Stimulated activated CD8-positive, alpha-beta memory T cell treated with anti-CD3 and anti-CD28 coated beads, Interleukin-4, amount 100 ng/mL, for 48 hours (primary cell): ENCODE measurements around the gene MAP3K2.
"Not testable (repeated sequence)": the region's sequence is repeated elsewhere in the genome, so short reads cannot be mapped to it uniquely, and the experiment has no call there.

Experiments
- DNase-seq: peaks from one replicate; pipeline ENCODE4 v3.0.0-alpha.2; 2020

Gene MAP3K2

GRCh38 chr2:127420039-127420864 lies 32.5 kb upstream of the MAP3K2 start:
- DNase-seq: no peak

DNA sequence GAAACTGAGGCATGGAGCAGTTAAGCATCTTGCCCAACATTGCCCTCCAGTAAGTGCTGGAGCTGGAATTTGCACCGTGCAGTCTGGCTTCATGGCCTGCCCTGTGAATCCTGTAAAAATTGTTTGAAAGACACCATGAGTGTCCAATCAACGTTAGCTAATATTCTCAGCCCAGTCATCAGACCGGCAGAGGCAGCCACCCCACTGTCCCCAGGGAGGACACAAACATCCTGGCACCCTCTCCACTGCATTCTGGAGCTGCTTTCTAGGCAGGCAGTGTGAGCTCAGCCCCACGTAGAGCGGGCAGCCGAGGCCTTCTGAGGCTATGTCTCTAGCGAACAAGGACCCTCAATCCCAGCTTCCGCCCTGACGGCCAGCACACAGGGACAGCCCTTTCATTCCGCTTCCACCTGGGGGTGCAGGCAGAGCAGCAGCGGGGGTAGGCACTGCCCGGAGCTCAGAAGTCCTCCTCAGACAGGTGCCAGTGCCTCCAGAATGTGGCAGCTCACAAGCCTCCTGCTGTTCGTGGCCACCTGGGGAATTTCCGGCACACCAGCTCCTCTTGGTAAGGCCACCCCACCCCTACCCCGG lies 31.8 kb upstream of the MAP3K2 start:
- DNase-seq: no peak

- no peak for DNase-seq
These were observed 31.3 kb upstream of the MAP3K2 start for GRCh38 chr2:127419112-127419430.

DNA sequence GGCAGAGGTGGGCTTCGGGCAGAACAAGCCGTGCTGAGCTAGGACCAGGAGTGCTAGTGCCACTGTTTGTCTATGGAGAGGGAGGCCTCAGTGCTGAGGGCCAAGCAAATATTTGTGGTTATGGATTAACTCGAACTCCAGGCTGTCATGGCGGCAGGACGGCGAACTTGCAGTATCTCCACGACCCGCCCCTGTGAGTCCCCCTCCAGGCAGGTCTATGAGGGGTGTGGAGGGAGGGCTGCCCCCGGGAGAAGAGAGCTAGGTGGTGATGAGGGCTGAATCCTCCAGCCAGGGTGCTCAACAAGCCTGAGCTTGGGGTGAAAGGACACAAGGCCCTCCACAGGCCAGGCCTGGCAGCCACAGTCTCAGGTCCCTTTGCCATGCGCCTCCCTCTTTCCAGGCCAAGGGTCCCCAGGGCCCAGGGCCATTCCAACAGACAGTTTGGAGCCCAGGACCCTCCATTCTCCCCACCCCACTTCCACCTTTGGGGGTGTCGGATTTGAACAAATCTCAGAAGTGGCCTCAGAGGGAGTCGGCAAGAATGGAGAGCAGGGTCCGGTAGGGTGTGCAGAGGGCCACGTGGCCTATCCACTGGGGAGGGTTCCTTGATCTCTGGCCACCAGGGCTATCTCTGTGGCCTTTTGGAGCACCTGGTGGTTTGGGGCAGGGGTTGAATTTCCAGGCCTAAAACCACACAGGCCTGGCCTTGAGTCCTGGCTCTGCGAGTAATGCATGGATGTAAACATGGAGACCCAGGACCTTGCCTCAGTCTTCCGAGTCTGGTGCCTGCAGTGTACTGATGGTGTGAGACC lies 30.7 kb upstream of the MAP3K2 start, which contains the start of gene PROC:
Gene PROC, plus strand, starts transcription at position 128 of the 812 bp plus-strand sequence. CDS start 1,516 bp downstream, outside the sequence.
- no peak for DNase-seq

GRCh38 chr2:127417406-127417805 lies 29.6 kb upstream of the MAP3K2 start:
- no peak for DNase-seq

GRCh38 chr2:127416506-127417001 lies 28.8 kb upstream of the MAP3K2 start:
- no peak for DNase-seq

DNA sequence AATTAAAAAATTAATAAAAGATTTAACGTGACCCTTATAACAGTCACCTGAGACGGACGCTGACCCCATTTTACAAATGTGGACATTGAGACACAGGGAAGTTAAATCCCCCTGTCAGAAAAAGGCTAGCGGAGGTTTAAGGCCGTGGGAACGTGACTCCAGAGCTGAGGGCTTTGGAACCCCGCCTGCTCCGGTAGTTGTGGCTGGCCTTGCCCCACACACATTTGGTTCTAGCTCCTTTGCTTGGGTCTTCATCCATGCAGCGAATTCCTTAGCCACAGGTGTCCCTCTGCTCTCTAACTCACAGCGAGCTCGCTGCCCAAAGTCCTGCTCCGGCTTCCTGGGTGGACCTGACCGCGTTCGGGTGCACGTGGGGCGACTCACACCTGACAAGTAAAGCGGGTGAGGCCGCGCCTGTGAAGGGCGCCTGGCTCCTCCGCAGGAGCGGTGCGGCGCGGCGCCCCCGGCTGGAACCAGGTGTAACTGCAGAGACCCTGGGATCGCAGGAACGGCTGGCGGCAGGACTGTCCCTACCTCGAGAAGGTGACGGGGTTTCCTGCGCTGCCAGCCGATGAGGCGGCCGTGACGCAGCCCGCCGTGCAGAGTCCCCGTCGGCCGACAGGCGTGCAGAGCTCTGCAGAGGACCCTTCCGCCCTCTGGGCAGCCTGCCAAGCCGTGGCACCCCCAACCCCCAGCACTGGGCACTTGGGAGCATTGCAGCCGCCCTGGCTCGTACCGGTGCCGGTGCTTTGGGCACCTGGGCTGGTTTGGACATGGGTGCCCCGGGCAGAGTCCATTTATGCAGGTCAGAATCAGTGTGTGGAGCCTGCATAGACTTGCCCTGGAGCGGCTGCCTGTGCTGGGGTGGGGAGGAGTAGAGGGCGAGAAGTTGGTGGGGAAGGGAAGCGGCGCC lies 28.1 kb upstream of the MAP3K2 start:
- peak; percentile 85 for DNase-seq

DNA sequence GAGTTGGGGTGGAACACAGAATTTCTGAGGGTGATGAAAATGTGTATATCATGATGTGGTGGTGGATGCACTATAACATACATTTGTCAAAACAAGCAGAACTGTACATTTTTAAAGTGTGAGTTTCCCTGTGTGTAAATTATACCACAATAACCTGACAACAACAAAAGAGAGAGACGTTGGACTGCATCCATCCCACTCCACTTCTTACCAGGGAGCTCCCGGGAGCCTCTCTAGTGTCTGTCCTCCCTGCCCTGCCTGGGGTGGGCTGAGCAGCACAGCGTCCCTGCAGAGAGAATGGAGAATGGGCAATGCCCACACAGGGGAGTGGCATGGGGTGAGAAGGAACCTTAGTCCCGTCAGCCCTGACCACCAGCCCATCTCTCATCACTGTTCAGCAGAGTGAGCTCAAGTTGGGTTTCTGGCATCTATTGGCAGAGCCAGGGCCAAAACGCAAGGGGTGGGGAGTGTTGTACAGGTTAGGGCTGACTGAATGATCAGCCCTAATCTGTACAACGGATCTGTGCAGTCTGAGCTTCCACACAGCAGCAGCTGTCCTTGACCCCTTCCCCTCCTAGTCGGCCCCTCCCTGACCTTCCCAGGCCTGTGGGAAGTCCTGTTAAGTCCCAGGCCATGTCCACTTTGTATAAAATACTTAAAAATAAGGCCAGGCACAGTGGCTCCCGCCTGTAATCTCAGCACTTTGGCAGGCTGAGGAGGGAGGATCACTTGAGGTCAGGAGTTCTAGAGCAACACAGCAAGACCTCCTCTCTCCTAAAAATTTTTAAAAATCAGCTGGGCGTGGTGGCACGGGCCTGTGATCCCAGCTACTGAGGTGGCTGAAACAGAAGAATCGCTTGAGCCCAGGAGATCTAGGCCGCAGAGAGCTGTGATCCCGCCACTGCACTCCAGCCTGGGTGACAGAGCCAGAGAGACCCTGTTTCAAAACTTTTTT lies 27.1 kb upstream of the MAP3K2 start:
- no peak for DNase-seq

- DNase-seq: no peak
These were observed 26.2 kb upstream of the MAP3K2 start for GRCh38 chr2:127413782-127414637.

DNA sequence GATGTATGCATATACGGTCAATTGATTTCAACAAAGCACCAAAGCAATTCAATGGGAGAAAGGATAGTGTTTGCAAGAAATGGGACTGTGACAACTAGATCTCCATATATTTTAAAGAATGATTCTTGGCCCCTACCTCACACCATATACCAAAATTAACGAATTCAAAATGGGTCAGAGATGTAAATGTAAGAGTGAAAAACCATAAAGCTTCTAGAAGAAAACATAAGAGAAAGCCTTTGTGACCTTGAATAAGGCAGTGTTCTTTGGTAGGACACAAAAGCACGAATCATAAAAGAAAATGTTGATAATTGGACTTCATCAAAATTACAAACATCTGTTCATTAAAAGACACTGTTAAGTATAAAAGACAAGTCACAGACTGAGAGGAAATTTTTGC lies 25.4 kb upstream of the MAP3K2 start:
- DNase-seq: no peak

- DNase-seq: no peak
These were observed 24.0 kb upstream of the MAP3K2 start for GRCh38 chr2:127411653-127412369.

- no peak for DNase-seq
These were observed 23.3 kb upstream of the MAP3K2 start for GRCh38 chr2:127410871-127411652.

DNA sequence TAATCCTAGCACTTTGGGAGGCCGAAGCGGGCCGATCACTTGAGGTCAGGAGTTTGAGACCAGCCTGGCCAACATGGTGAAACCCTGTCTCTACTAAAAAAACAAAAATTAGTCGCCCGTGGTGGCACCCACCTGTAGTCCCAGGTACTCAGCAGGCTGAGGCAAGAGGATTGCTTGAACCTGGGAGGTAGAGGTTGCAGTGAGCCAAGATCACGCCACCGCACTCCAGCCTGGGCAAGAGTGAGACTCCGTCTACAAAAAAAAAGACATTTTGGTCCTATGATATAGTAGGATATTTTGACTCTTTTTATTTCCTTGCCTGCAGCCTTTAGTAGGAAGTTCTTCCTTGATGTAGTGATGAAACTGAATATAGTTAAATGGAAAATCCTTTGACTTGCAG lies 21.9 kb upstream of the MAP3K2 start:
- not testable (repeated sequence) for DNase-seq

GRCh38 chr2:127408807-127409099 lies 21.0 kb upstream of the MAP3K2 start:
- DNase-seq: no peak

GRCh38 chr2:127408004-127408806 lies 20.4 kb upstream of the MAP3K2 start:
- DNase-seq: peak; percentile 92

DNA sequence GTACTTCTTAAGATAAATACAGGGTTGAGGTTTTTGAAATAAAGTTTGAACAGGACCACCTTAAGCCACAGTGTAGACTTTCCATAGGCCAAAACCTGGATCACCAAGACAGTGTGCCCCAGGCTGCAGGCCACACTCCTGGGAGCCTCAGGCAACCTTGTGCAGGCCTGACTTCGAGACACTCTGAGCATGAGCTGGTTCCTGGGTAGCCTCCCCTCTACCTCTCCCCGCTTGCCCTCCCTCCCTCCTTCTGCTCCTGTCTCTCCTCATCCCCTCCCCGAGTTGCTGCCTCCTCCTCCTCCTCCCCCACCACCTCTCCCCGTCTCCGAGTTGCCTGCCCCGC lies 19.9 kb upstream of the MAP3K2 start:
- DNase-seq: no peak

- DNase-seq: peak; percentile 19
These were observed 19.3 kb upstream of the MAP3K2 start for GRCh38 chr2:127407091-127407490.

- no peak for DNase-seq
These were observed 18.7 kb upstream of the MAP3K2 start for GRCh38 chr2:127406454-127406853.
